K562 (cell line): ENCODE results near the gene PPP1R14B. TPM values are rescaled to one million over a fixed set of nuclear protein-coding genes. Genes with fewer than 3 reads are reported as not detected.

Experiments
- BRCA1 ChIP-seq, 2 experiments: fragments of 450-650 bp in 1 of 2; sonication (generic) in 1 of 2; formaldehyde crosslinking in 1 of 2; IDR thresholded peaks; 2 replicates each; pipeline versions ENCODE4 v1.5.0 to v1.6.1; 2017 to 2020; ENCODE audit warnings: mild to moderate bottlenecking in 1 of 2, missing genetic modification reagents in 1 of 2
- EHMT2 ChIP-seq: fragments of 450-650 bp; IDR thresholded peaks from 2 replicates; pipeline ENCODE4 v1.6.1; 2018; ENCODE audit warnings: antibody characterized with exemption
- HCFC1 ChIP-seq: IDR thresholded peaks from 2 replicates; pipeline ENCODE4 v1.6.1; 2012; ENCODE audit warnings: low read depth, low read length, improper control_type of control experiment
- HDAC2 ChIP-seq: fragments of 450-650 bp; IDR thresholded peaks from 2 replicates; pipeline ENCODE4 v1.6.1; 2016; ENCODE audit warnings: mild to moderate bottlenecking
- IRF2 ChIP-seq: sonication (generic); formaldehyde crosslinking; IDR thresholded peaks from 2 replicates; pipeline ENCODE4 v1.8.1; 2022; ENCODE audit warnings: mild to moderate bottlenecking, missing genetic modification reagents
- JUNB ChIP-seq: fragments of 450-650 bp; formaldehyde crosslinking; conservative IDR thresholded peaks from 2 replicates; pipeline ENCODE4 v1.4.0; 2020; ENCODE audit warnings: mild to moderate bottlenecking
- KAT2B ChIP-seq: IDR thresholded peaks from one replicate; pipeline ENCODE4 v1.6.1; 2012; ENCODE audit warnings: low read depth, mild to moderate bottlenecking, control low read depth, inconsistent platforms, low read length, moderate library complexity
- MAFF ChIP-seq: IDR thresholded peaks from 2 replicates; pipeline ENCODE4 v1.6.1; 2012; ENCODE audit warnings: low read length, improper control_type of control experiment
- MTA2 ChIP-seq: fragments of 450-650 bp; IDR thresholded peaks from 2 replicates; pipeline ENCODE4 v1.6.1; 2016; ENCODE audit warnings: low read depth
- PHTF2 ChIP-seq: fragments of 250-450 bp; sonication (Bioruptor Pico); IDR thresholded peaks from 2 replicates; pipeline ENCODE4 v1.5.0; 2021; ENCODE audit warnings: mild to moderate bottlenecking
- POLR2A ChIP-seq: fragments of 450-650 bp; conservative IDR thresholded peaks from 2 replicates; pipeline ENCODE4 v1.6.1; 2016
- SP1 ChIP-seq: sonication (generic); formaldehyde crosslinking; IDR thresholded peaks from 2 replicates; pipeline ENCODE4 v1.8.1; 2022; ENCODE audit warnings: mild to moderate bottlenecking, missing genetic modification reagents
- TAF9B ChIP-seq: fragments of 450-650 bp; IDR thresholded peaks from 2 replicates; pipeline ENCODE4 v1.6.1; 2018; ENCODE audit warnings: mild to moderate bottlenecking; ENCODE audit not compliant: partially characterized antibody
- TAL1 ChIP-seq: fragments of 450-650 bp; IDR thresholded peaks from 2 replicates; pipeline ENCODE4 v1.6.1; 2016; ENCODE audit warnings: mild to moderate bottlenecking
- TBP ChIP-seq: optimal IDR thresholded peaks from 2 replicates; pipeline ENCODE3; 2011; ENCODE audit warnings: low read depth, low read length, improper control_type of control experiment
- WHSC1 ChIP-seq: IDR thresholded peaks from one replicate; pipeline ENCODE4 v1.6.1; 2012; ENCODE audit warnings: low read length, control low read depth, inconsistent platforms
- YY1 ChIP-seq, 3 experiments: IDR thresholded peaks; 2 replicates each; pipeline ENCODE4 v1.6.1; 2011; ENCODE audit warnings: low read length in 2 of 3, mild to moderate bottlenecking in 2 of 3, moderate library complexity in 2 of 3, borderline replicate concordance in 1 of 3, control low read depth in 1 of 3, low read depth in 1 of 3; ENCODE audit not compliant: insufficient read depth in 3 of 3, insufficient replicate concordance in 2 of 3, control insufficient read depth in 1 of 3, insufficient read length in 1 of 3; ENCODE audit errors: extremely low read depth in 1 of 3
- ZC3H11A ChIP-seq: IDR thresholded peaks from 2 replicates; pipeline ENCODE4 v1.6.1; 2012; ENCODE audit warnings: low read depth, low read length, improper control_type of control experiment
- ZNF140 ChIP-seq: fragments of 250-450 bp; sonication (Bioruptor Pico); IDR thresholded peaks from 2 replicates; pipeline ENCODE4 v1.8.0; 2021; ENCODE audit warnings: moderate library complexity, mild to moderate bottlenecking, inconsistent platforms
- ZNF445 ChIP-seq: fragments of 250-450 bp; sonication (Bioruptor Pico); IDR thresholded peaks from 2 replicates; pipeline ENCODE4 v1.4.0; 2020; ENCODE audit warnings: low read depth, mild to moderate bottlenecking, moderate library complexity
- ZNF583 ChIP-seq: fragments of 250-450 bp; sonication (Bioruptor Pico); IDR thresholded peaks from 2 replicates; pipeline ENCODE4 v1.4.0; 2020
- ZNF778 ChIP-seq: fragments of 450-650 bp; formaldehyde crosslinking; IDR thresholded peaks from 2 replicates; pipeline ENCODE4 v1.4.0; 2020; ENCODE audit warnings: mild to moderate bottlenecking, moderate library complexity
- polyA plus RNA-seq, 8 experiments: library from polyadenylated mRNA; depleted of rRNA in 4 of 8; stranded (reverse) in 5 of 8; unstranded in 3 of 8; fragments of >200 nt; fragmentation: Nextera tagmentation in 2 of 8; fragmentation: Illumina TruSeq in 1 of 8; extraction: Ambion mirVana in 2 of 8; extraction: Trizol in 1 of 8; gene quantifications; 2 replicates each; pipeline versions ENCODE4 v1.2.1 to v1.2.3, GENCODE V29; 2011 to 2014; ENCODE audit warnings: inconsistent platforms in 1 of 8, missing spikeins in 1 of 8
- total RNA-seq, 7 experiments: library from RNA; depleted of rRNA in 6 of 7; stranded (reverse); fragments of >200 nt in 6 of 7; fragmentation: Illumina TruSeq in 2 of 7; extraction: Trizol in 2 of 7; gene quantifications; 2 replicates each; pipeline versions ENCODE4 v1.2.1 to v1.2.3, GENCODE V29; 2011 to 2021; ENCODE audit warnings: low replicate concordance in 1 of 7
- TF ChIP-seq, protein P1 (sequence below): sonication (generic); formaldehyde crosslinking; IDR thresholded peaks from 2 replicates; pipeline ENCODE4 v1.8.1; 2023; ENCODE audit warnings: mild to moderate bottlenecking, missing genetic modification reagents
- TF ChIP-seq, protein P2 (sequence below), 2 experiments: fragments of 450-650 bp in 1 of 2; sonication (generic) in 1 of 2; formaldehyde crosslinking in 1 of 2; IDR thresholded peaks in 1 of 2; conservative IDR thresholded peaks in 1 of 2; 2 replicates each; pipeline versions ENCODE4 v1.6.1 to v1.8.1; 2016 to 2023; ENCODE audit warnings: mild to moderate bottlenecking in 2 of 2, moderate library complexity in 2 of 2, inconsistent platforms in 1 of 2, missing genetic modification reagents in 1 of 2
- TF ChIP-seq, protein P3 (sequence below), 3 experiments: IDR thresholded peaks in 2 of 3; conservative IDR thresholded peaks in 1 of 3; 2 replicates each; pipeline ENCODE4 v1.5.1; 2011 to 2012; ENCODE audit warnings: low read length in 3 of 3, mild to moderate bottlenecking in 3 of 3, control low read depth in 2 of 3, improper control_type of control experiment in 1 of 3, inconsistent platforms in 1 of 3, low read depth in 1 of 3, mixed read lengths in 1 of 3, moderate library complexity in 1 of 3; ENCODE audit not compliant: insufficient read depth in 2 of 3

Gene PPP1R14B
- total and polyA plus RNA-seq, 9 of the 15 experiments (the other 6 are each of a cell fraction or from before 2014, with no cell fraction given), result 7.7 to 566 (median 212) TPM

- TF ChIP-seq, protein P1, sequence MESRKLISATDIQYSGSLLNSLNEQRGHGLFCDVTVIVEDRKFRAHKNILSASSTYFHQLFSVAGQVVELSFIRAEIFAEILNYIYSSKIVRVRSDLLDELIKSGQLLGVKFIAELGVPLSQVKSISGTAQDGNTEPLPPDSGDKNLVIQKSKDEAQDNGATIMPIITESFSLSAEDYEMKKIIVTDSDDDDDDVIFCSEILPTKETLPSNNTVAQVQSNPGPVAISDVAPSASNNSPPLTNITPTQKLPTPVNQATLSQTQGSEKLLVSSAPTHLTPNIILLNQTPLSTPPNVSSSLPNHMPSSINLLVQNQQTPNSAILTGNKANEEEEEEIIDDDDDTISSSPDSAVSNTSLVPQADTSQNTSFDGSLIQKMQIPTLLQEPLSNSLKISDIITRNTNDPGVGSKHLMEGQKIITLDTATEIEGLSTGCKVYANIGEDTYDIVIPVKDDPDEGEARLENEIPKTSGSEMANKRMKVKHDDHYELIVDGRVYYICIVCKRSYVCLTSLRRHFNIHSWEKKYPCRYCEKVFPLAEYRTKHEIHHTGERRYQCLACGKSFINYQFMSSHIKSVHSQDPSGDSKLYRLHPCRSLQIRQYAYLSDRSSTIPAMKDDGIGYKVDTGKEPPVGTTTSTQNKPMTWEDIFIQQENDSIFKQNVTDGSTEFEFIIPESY (CRISPR knock-in tag), result no peak
- TF ChIP-seq EHMT2 (no peak), JUNB (CRISPR knock-in tag) (no peak), TAF9B (no peak), ZNF445 (CRISPR knock-in tag) (no peak), ZNF583 (no peak), POLR2A (no peak), ZC3H11A (no peak), MTA2 (no peak), ZNF778 (CRISPR knock-in tag) (no peak), ZNF140 (CRISPR knock-in tag) (no peak), KAT2B (no peak), YY1 (IDR thresholded peaks at IDR 0.05; ENCODE audit: borderline replicate concordance in 1 of 3, control insufficient read depth in 1 of 3, extremely low read depth in 1 of 3, insufficient read depth in 3 of 3, insufficient read length in 1 of 3, insufficient replicate concordance in 2 of 3, low read depth in 1 of 3, low read length in 2 of 3) (peak in 1 of 3 experiments; percentile 6), SP1 (CRISPR knock-in tag) (peak; percentile 59), TBP (no peak), PHTF2 (CRISPR knock-in tag) (no peak), WHSC1 (no peak), HDAC2 (peak; percentile 31; the same call in 1 of the 2 replicates), MAFF (no peak), TAL1 (no peak), HCFC1 (no peak), BRCA1 (IDR thresholded peaks at IDR 0.05) (no peak), BRCA1 (CRISPR knock-in tag; IDR thresholded peaks at IDR 0.05) (0 out of 2 replicates have a peak, but pooled peaks have one; percentile 37), IRF2 (no peak)
- TF ChIP-seq, protein P2, sequence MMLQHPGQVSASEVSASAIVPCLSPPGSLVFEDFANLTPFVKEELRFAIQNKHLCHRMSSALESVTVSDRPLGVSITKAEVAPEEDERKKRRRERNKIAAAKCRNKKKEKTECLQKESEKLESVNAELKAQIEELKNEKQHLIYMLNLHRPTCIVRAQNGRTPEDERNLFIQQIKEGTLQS (IDR thresholded peaks at IDR 0.05), result no peak
- TF ChIP-seq, protein P2 (CRISPR knock-in tag; conservative IDR thresholded peaks at IDR 0.05), result no peak
- TF ChIP-seq, protein P3, sequence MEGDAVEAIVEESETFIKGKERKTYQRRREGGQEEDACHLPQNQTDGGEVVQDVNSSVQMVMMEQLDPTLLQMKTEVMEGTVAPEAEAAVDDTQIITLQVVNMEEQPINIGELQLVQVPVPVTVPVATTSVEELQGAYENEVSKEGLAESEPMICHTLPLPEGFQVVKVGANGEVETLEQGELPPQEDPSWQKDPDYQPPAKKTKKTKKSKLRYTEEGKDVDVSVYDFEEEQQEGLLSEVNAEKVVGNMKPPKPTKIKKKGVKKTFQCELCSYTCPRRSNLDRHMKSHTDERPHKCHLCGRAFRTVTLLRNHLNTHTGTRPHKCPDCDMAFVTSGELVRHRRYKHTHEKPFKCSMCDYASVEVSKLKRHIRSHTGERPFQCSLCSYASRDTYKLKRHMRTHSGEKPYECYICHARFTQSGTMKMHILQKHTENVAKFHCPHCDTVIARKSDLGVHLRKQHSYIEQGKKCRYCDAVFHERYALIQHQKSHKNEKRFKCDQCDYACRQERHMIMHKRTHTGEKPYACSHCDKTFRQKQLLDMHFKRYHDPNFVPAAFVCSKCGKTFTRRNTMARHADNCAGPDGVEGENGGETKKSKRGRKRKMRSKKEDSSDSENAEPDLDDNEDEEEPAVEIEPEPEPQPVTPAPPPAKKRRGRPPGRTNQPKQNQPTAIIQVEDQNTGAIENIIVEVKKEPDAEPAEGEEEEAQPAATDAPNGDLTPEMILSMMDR (IDR thresholded peaks at IDR 0.05 in 2 of 3, conservative IDR thresholded peaks at IDR 0.05 in 1 of 3; ENCODE audit: insufficient read depth in 2 of 3, low read depth in 1 of 3, low read length in 3 of 3), result no peak
Measured at GRCh38 chr11:64268025-64268892, 21.5 kb upstream of the PPP1R14B start (continued).
